GM23338 (cell line): ENCODE measurements around the gene MBOAT7. TPM values are rescaled to one million over a fixed set of nuclear protein-coding genes. Genes with fewer than 3 reads are reported as not detected.

Experiments
- ATAC-seq: fragments of 200-7000 bp; cut with Tn5 transposase; 3 replicates; pipeline ENCODE4 v1.9.1; 2020
- DNase-seq: peaks from one replicate; pipeline ENCODE4 v3.0.0-alpha.2; 2015; ENCODE audit warnings: low spot score
- H2AFZ ChIP-seq: fragments of 200-600 bp; sonication (generic); 2 replicates; pipeline ENCODE4 v1.8.0; 2016; ENCODE audit warnings: antibody characterized with exemption, mild to moderate bottlenecking, moderate library complexity
- H3F3A ChIP-seq: fragments of 200-600 bp; sonication (generic); replicated peaks from 2 replicates; pipeline ENCODE4 v1.8.0; 2017; ENCODE audit warnings: antibody characterized with exemption, mixed run types, low read depth
- H3K27ac ChIP-seq: fragments of 200-600 bp; sonication (generic); 2 replicates; pipeline ENCODE4 v1.6.1; 2016; ENCODE audit warnings: low read depth
- H3K27me3 ChIP-seq: fragments of 200-600 bp; sonication (generic); 2 replicates; pipeline ENCODE4 v1.8.0; 2016; ENCODE audit warnings: mild to moderate bottlenecking, mixed run types, moderate library complexity; ENCODE audit not compliant: insufficient read depth
- H3K36me3 ChIP-seq: fragments of 200-600 bp; sonication (generic); 2 replicates; pipeline ENCODE4 v1.8.0; 2016; ENCODE audit warnings: mild to moderate bottlenecking; ENCODE audit not compliant: insufficient read depth
- H3K4me1 ChIP-seq: fragments of 200-600 bp; sonication (generic); 2 replicates; pipeline ENCODE4 v1.8.0; 2016; ENCODE audit warnings: mild to moderate bottlenecking, moderate library complexity; ENCODE audit not compliant: insufficient read depth
- H3K4me2 ChIP-seq: fragments of 200-600 bp; sonication (generic); 2 replicates; pipeline ENCODE4 v1.7.1; 2017; ENCODE audit warnings: mixed run types
- H3K4me3 ChIP-seq: fragments of 200-600 bp; sonication (generic); 2 replicates; pipeline ENCODE4 v1.6.1; 2016; ENCODE audit warnings: mixed run types
- H3K79me2 ChIP-seq: fragments of 200-600 bp; sonication (generic); replicated peaks from 2 replicates; pipeline ENCODE4 v1.8.0; 2017; ENCODE audit warnings: mild to moderate bottlenecking; ENCODE audit not compliant: insufficient read depth
- H3K9me2 ChIP-seq: fragments of 200-600 bp; sonication (generic); 2 replicates; pipeline ENCODE4 v1.8.0; 2017; ENCODE audit not compliant: insufficient read depth
- H4K20me1 ChIP-seq: fragments of 200-600 bp; sonication (generic); replicated peaks from 2 replicates; pipeline ENCODE4 v1.8.0; 2017; ENCODE audit warnings: mild to moderate bottlenecking; ENCODE audit not compliant: insufficient read depth
- H3K27ac Mint-ChIP-seq: 2 replicates; pipeline ENCODE4 v1.8.0; 2020; ENCODE audit warnings: inconsistent platforms, mild to moderate bottlenecking, moderate library complexity, mixed read lengths
- H3K27me3 Mint-ChIP-seq: 3 replicates; pipeline ENCODE4 v1.8.0; 2022; ENCODE audit warnings: low read depth, mild to moderate bottlenecking, moderate library complexity, mixed read lengths, inconsistent platforms; ENCODE audit not compliant: insufficient read depth, poor library complexity
- H3K36me3 Mint-ChIP-seq: 3 replicates; pipeline ENCODE4 v1.8.0; 2021; ENCODE audit warnings: low read depth, mild to moderate bottlenecking, inconsistent platforms, moderate library complexity, mixed read lengths
- H3K4me1 Mint-ChIP-seq: 3 replicates; pipeline ENCODE4 v1.8.0; 2020; ENCODE audit warnings: mild to moderate bottlenecking, inconsistent platforms, mixed read lengths
- H3K4me3 Mint-ChIP-seq: 3 replicates; pipeline ENCODE4 v1.8.0; 2021; ENCODE audit warnings: moderate library complexity, mild to moderate bottlenecking, inconsistent platforms, mixed read lengths
- H3K9me3 Mint-ChIP-seq: 3 replicates; pipeline ENCODE4 v1.8.0; 2020; ENCODE audit warnings: moderate library complexity, mild to moderate bottlenecking, inconsistent platforms, mixed read lengths
- EZH2 ChIP-seq: fragments of 200-600 bp; sonication (generic); IDR thresholded peaks from one replicate; pipeline ENCODE4 v1.8.0; 2017; ENCODE audit warnings: antibody characterized with exemption, mild to moderate bottlenecking, low read depth; ENCODE audit not compliant: unreplicated experiment
- EZH2phosphoT487 ChIP-seq: fragments of 200-600 bp; sonication (generic); IDR thresholded peaks from one replicate; pipeline ENCODE4 v1.8.1; 2018; ENCODE audit warnings: antibody characterized with exemption; ENCODE audit not compliant: unreplicated experiment
- JUNB ChIP-seq: IDR thresholded peaks from one replicate; pipeline ENCODE4 v1.6.1; 2016; ENCODE audit warnings: antibody characterized with exemption; ENCODE audit not compliant: unreplicated experiment
- NANOG ChIP-seq: IDR thresholded peaks from 2 replicates; pipeline ENCODE4 v1.6.1; 2016; ENCODE audit warnings: antibody characterized with exemption, borderline replicate concordance
- POLR2AphosphoS5 ChIP-seq: IDR thresholded peaks from 2 replicates; pipeline ENCODE4 v1.6.1; 2016; ENCODE audit warnings: antibody characterized with exemption, low read depth
- STAT1 ChIP-seq: IDR thresholded peaks from one replicate; pipeline ENCODE4 v1.6.1; 2016; ENCODE audit warnings: antibody characterized with exemption; ENCODE audit not compliant: unreplicated experiment
- ZNF114 ChIP-seq: fragments of 250-450 bp; sonication (Bioruptor Pico); IDR thresholded peaks from 2 replicates; pipeline ENCODE4 v1.5.0; 2020; ENCODE audit warnings: mild to moderate bottlenecking, moderate library complexity
- ZNF331 ChIP-seq: fragments of 250-450 bp; sonication (Bioruptor Pico); IDR thresholded peaks from 2 replicates; pipeline ENCODE4 v1.5.0; 2020; ENCODE audit warnings: low read depth, mild to moderate bottlenecking, moderate library complexity
- polyA plus RNA-seq: library from polyadenylated mRNA; unstranded; fragments of >200 nt; fragmentation: Nextera tagmentation; extraction: Ambion mirVana; gene quantifications from 2 replicates; pipeline ENCODE4 v1.2.1, GENCODE V29; 2016
- total RNA-seq: library from RNA; depleted of rRNA; stranded (reverse); fragments of >200 nt; shearing (Covaris generic); gene quantifications from 2 replicates; pipeline ENCODE4 v1.2.3, GENCODE V29; 2014
- TF ChIP-seq, protein P1 (sequence below), 2 experiments: fragments of 200-600 bp in 1 of 2; sonication (generic) in 1 of 2; conservative IDR thresholded peaks; 2 replicates each; pipeline versions ENCODE4 v1.5.1 to v1.6.1; 2016 to 2017; ENCODE audit warnings: antibody characterized with exemption in 2 of 2, low read depth in 2 of 2, mild to moderate bottlenecking in 2 of 2, moderate library complexity in 1 of 2
- TF ChIP-seq, protein P2 (sequence below): fragments of 250-450 bp; sonication (Bioruptor Pico); IDR thresholded peaks from 2 replicates; pipeline ENCODE4 v1.5.0; 2020; ENCODE audit warnings: mild to moderate bottlenecking, moderate library complexity
- TF ChIP-seq, protein P3 (sequence below): IDR thresholded peaks from 2 replicates; pipeline ENCODE4 v1.6.1; 2016; ENCODE audit warnings: antibody characterized with exemption
- TF ChIP-seq, protein P4 (sequence below): IDR thresholded peaks from one replicate; pipeline ENCODE4 v1.6.1; 2018; ENCODE audit warnings: antibody characterized with exemption; ENCODE audit not compliant: unreplicated experiment

The MBOAT7 gene
- total and polyA plus RNA-seq, 2 experiments from 2014 or later, result 77.8 to 184 TPM

DNA sequence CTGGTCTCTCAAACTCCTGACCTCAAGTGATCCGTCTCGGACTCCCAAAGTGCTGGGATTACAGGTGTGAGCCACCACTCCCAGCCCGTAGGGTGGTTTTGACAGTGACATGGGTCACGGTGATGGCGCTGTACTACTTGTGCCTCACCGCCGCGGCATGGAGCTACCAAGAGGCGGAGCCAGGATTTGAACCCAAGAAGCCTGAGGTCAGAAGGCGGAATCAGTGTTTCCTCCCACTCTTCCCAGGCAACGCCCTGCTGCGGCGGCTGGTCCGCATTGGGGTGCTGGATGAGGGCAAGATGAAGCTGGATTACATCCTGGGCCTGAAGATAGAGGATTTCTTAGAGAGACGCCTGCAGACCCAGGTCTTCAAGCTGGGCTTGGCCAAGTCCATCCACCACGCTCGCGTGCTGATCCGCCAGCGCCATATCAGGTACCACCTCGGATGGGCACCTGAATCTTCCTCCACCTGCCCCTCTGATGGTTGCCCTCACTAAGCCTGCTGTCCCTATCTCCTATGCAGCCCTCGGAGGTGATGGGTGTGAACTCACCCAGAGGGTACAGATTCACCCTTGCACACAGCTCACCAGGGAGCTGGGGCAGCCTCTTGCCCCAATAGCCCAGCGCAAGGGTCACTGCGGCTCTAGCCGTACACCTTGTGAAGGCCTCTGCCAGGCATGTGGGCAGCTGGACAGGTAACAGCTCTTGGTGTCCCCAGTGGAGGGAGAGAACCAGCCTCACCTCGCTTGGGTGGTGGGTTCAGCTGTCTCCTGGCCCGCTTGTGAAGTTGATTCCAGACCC is 16.9 kb upstream of the MBOAT7 start:
- Mint-ChIP-seq H3K27me3 (peaks cover 72% of the 10 kb centered on the region), H3K27ac (0 out of 2 replicates have a peak overlapping the region, but pooled peaks have one; percentile 52), H3K9me3 (no peaks in the 10 kb centered on the region; the same call in 2 of the 3 replicates), H3K4me3 (peak overlapping the region; percentile 16; the same call in 1 of the 3 replicates), H3K4me1 (peaks cover 60% of the 10 kb centered on the region), H3K36me3 (peaks cover 81% of the 10 kb centered on the region)
- Histone ChIP-seq H3F3A (peaks cover 73% of the 10 kb centered on the region), H3K79me2 (peaks cover 58% of the 10 kb centered on the region), H3K4me1 (peaks cover 40% of the 10 kb centered on the region), H3K9me2 (no peaks in the 10 kb centered on the region), H3K4me2 (no peak overlapping the region; the same call in 1 of the 2 replicates), H2AFZ (no peak overlapping the region), H3K4me3 (no peak overlapping the region), H3K27ac (peak overlapping the region; percentile 87; the same call in 1 of the 2 replicates), H3K36me3 (peaks cover 57% of the 10 kb centered on the region), H3K27me3 (no peaks in the 10 kb centered on the region), H4K20me1 (peaks cover 67% of the 10 kb centered on the region)
- ATAC-seq, result no peak
- no peak for DNase-seq
- TF ChIP-seq EZH2phosphoT487, result no peak
- TF ChIP-seq, protein P1, sequence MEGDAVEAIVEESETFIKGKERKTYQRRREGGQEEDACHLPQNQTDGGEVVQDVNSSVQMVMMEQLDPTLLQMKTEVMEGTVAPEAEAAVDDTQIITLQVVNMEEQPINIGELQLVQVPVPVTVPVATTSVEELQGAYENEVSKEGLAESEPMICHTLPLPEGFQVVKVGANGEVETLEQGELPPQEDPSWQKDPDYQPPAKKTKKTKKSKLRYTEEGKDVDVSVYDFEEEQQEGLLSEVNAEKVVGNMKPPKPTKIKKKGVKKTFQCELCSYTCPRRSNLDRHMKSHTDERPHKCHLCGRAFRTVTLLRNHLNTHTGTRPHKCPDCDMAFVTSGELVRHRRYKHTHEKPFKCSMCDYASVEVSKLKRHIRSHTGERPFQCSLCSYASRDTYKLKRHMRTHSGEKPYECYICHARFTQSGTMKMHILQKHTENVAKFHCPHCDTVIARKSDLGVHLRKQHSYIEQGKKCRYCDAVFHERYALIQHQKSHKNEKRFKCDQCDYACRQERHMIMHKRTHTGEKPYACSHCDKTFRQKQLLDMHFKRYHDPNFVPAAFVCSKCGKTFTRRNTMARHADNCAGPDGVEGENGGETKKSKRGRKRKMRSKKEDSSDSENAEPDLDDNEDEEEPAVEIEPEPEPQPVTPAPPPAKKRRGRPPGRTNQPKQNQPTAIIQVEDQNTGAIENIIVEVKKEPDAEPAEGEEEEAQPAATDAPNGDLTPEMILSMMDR (conservative IDR thresholded peaks at IDR 0.05; ENCODE audit: low read depth in 2 of 2), result no peak
- TF ChIP-seq STAT1, result no peak
- TF ChIP-seq, protein P2, sequence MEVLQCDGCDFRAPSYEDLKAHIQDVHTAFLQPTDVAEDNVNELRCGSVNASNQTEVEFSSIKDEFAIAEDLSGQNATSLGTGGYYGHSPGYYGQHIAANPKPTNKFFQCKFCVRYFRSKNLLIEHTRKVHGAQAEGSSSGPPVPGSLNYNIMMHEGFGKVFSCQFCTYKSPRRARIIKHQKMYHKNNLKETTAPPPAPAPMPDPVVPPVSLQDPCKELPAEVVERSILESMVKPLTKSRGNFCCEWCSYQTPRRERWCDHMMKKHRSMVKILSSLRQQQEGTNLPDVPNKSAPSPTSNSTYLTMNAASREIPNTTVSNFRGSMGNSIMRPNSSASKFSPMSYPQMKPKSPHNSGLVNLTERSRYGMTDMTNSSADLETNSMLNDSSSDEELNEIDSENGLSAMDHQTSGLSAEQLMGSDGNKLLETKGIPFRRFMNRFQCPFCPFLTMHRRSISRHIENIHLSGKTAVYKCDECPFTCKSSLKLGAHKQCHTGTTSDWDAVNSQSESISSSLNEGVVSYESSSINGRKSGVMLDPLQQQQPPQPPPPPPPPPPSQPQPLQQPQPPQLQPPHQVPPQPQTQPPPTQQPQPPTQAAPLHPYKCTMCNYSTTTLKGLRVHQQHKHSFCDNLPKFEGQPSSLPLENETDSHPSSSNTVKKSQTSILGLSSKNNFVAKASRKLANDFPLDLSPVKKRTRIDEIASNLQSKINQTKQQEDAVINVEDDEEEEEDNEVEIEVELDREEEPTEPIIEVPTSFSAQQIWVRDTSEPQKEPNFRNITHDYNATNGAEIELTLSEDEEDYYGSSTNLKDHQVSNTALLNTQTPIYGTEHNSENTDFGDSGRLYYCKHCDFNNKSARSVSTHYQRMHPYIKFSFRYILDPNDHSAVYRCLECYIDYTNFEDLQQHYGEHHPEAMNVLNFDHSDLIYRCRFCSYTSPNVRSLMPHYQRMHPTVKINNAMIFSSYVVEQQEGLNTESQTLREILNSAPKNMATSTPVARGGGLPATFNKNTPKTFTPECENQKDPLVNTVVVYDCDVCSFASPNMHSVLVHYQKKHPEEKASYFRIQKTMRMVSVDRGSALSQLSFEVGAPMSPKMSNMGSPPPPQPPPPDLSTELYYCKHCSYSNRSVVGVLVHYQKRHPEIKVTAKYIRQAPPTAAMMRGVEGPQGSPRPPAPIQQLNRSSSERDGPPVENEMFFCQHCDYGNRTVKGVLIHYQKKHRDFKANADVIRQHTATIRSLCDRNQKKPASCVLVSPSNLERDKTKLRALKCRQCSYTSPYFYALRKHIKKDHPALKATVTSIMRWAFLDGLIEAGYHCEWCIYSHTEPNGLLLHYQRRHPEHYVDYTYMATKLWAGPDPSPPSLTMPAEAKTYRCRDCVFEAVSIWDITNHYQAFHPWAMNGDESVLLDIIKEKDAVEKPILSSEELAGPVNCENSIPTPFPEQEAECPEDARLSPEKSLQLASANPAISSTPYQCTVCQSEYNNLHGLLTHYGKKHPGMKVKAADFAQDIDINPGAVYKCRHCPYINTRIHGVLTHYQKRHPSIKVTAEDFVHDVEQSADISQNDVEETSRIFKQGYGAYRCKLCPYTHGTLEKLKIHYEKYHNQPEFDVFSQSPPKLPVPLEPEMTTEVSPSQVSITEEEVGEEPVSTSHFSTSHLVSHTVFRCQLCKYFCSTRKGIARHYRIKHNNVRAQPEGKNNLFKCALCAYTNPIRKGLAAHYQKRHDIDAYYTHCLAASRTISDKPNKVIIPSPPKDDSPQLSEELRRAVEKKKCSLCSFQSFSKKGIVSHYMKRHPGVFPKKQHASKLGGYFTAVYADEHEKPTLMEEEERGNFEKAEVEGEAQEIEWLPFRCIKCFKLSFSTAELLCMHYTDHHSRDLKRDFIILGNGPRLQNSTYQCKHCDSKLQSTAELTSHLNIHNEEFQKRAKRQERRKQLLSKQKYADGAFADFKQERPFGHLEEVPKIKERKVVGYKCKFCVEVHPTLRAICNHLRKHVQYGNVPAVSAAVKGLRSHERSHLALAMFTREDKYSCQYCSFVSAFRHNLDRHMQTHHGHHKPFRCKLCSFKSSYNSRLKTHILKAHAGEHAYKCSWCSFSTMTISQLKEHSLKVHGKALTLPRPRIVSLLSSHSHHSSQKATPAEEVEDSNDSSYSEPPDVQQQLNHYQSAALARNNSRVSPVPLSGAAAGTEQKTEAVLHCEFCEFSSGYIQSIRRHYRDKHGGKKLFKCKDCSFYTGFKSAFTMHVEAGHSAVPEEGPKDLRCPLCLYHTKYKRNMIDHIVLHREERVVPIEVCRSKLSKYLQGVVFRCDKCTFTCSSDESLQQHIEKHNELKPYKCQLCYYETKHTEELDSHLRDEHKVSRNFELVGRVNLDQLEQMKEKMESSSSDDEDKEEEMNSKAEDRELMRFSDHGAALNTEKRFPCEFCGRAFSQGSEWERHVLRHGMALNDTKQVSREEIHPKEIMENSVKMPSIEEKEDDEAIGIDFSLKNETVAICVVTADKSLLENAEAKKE, result no peak
- TF ChIP-seq, protein P3, sequence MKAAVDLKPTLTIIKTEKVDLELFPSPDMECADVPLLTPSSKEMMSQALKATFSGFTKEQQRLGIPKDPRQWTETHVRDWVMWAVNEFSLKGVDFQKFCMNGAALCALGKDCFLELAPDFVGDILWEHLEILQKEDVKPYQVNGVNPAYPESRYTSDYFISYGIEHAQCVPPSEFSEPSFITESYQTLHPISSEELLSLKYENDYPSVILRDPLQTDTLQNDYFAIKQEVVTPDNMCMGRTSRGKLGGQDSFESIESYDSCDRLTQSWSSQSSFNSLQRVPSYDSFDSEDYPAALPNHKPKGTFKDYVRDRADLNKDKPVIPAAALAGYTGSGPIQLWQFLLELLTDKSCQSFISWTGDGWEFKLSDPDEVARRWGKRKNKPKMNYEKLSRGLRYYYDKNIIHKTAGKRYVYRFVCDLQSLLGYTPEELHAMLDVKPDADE, result no peak
- TF ChIP-seq NANOG, result no peak
- TF ChIP-seq EZH2, result no peak
- TF ChIP-seq POLR2AphosphoS5, result no peak
- TF ChIP-seq ZNF114, result no peak
- TF ChIP-seq, protein P4, sequence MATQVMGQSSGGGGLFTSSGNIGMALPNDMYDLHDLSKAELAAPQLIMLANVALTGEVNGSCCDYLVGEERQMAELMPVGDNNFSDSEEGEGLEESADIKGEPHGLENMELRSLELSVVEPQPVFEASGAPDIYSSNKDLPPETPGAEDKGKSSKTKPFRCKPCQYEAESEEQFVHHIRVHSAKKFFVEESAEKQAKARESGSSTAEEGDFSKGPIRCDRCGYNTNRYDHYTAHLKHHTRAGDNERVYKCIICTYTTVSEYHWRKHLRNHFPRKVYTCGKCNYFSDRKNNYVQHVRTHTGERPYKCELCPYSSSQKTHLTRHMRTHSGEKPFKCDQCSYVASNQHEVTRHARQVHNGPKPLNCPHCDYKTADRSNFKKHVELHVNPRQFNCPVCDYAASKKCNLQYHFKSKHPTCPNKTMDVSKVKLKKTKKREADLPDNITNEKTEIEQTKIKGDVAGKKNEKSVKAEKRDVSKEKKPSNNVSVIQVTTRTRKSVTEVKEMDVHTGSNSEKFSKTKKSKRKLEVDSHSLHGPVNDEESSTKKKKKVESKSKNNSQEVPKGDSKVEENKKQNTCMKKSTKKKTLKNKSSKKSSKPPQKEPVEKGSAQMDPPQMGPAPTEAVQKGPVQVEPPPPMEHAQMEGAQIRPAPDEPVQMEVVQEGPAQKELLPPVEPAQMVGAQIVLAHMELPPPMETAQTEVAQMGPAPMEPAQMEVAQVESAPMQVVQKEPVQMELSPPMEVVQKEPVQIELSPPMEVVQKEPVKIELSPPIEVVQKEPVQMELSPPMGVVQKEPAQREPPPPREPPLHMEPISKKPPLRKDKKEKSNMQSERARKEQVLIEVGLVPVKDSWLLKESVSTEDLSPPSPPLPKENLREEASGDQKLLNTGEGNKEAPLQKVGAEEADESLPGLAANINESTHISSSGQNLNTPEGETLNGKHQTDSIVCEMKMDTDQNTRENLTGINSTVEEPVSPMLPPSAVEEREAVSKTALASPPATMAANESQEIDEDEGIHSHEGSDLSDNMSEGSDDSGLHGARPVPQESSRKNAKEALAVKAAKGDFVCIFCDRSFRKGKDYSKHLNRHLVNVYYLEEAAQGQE, result no peak
- no peak for TF ChIP-seq JUNB
- TF ChIP-seq ZNF331, result no peak
